OCI-LY1 (cell line): ENCODE data around the gene ZNF609.
A peak's percentile ranks its signal among the peaks of the same experiment; 100 is the strongest.

Experiments
- H2AFZ ChIP-seq: fragments of 200-600 bp; sonication (generic), shearing (Covaris generic); 2 replicates; pipeline ENCODE4 v1.6.0; 2014; ENCODE audit warnings: antibody characterized with exemption, mild to moderate bottlenecking, low read length
- H3F3A ChIP-seq: fragments of 200-600 bp; sonication (generic), shearing (Covaris generic); 2 replicates; pipeline ENCODE4 v1.6.0; 2014; ENCODE audit warnings: mild to moderate bottlenecking, antibody characterized with exemption, low read length, moderate library complexity; ENCODE audit not compliant: insufficient read depth
- H3K27ac ChIP-seq: fragments of 200-600 bp; sonication (generic); 2 replicates; pipeline ENCODE4 v1.5.1; 2014; ENCODE audit warnings: low read length, mixed run types, mild to moderate bottlenecking, low read depth; ENCODE audit not compliant: poor library complexity, severe bottlenecking
- H3K27me3 ChIP-seq: fragments of 200-600 bp; sonication (generic); 2 replicates; pipeline ENCODE4 v1.6.0; 2014; ENCODE audit warnings: antibody characterized with exemption, mild to moderate bottlenecking, low read length, moderate library complexity; ENCODE audit not compliant: insufficient read depth
- H3K36me3 ChIP-seq: fragments of 200-600 bp; sonication (generic); 2 replicates; pipeline ENCODE4 v1.6.1; 2014; ENCODE audit warnings: mild to moderate bottlenecking, antibody characterized with exemption, low read length, moderate library complexity, mixed read lengths; ENCODE audit not compliant: insufficient read depth
- H3K4me1 ChIP-seq: fragments of 200-600 bp; sonication (generic); 2 replicates; pipeline ENCODE4 v1.5.1; 2014; ENCODE audit warnings: mild to moderate bottlenecking, low read length, moderate library complexity; ENCODE audit not compliant: insufficient read depth, severe bottlenecking
- H3K4me2 ChIP-seq: fragments of 200-600 bp; sonication (generic), shearing (Covaris generic); 2 replicates; pipeline ENCODE4 v1.6.1; 2014; ENCODE audit warnings: low read length
- H3K4me3 ChIP-seq: fragments of 200-600 bp; sonication (generic); 2 replicates; pipeline ENCODE4 v1.5.1; 2014; ENCODE audit warnings: low read length, low read depth, mild to moderate bottlenecking, mixed read lengths; ENCODE audit not compliant: poor library complexity, severe bottlenecking
- H3K79me2 ChIP-seq: fragments of 200-600 bp; shearing (Covaris generic); 2 replicates; pipeline ENCODE4 v1.6.1; 2016; ENCODE audit warnings: mixed run types, low read length, mixed read lengths; ENCODE audit not compliant: insufficient read depth
- H3K9ac ChIP-seq: fragments of 200-600 bp; sonication (generic), shearing (Covaris generic); 2 replicates; pipeline ENCODE4 v1.6.1; 2014; ENCODE audit warnings: mild to moderate bottlenecking, low read length, mixed read lengths
- H3K9me2 ChIP-seq: fragments of 200-600 bp; sonication (generic), shearing (Covaris generic); 2 replicates; pipeline ENCODE4 v1.6.1; 2014; ENCODE audit warnings: low read depth, mild to moderate bottlenecking, low read length, mixed read lengths
- H3K9me3 ChIP-seq: fragments of 200-600 bp; shearing (Covaris generic); 2 replicates; pipeline ENCODE4 v1.6.1; 2014; ENCODE audit warnings: low read length, mixed read lengths
- H4K20me1 ChIP-seq: fragments of 200-600 bp; sonication (generic), shearing (Covaris generic); 2 replicates; pipeline ENCODE4 v1.6.0; 2016; ENCODE audit warnings: mild to moderate bottlenecking, low read length; ENCODE audit not compliant: insufficient read depth
- EZH2 ChIP-seq: fragments of 200-600 bp; sonication (generic), shearing (Covaris generic); IDR thresholded peaks from 2 replicates; pipeline ENCODE4 v1.8.0; 2017; ENCODE audit warnings: borderline replicate concordance, mixed run types, mild to moderate bottlenecking, antibody characterized with exemption, low read length, moderate library complexity, mixed read lengths
- TF ChIP-seq, protein P1 (sequence below): fragments of 200-600 bp; sonication (generic), shearing (Covaris generic); IDR thresholded peaks from 2 replicates; pipeline ENCODE4 v1.5.1; 2017; ENCODE audit warnings: mild to moderate bottlenecking, antibody characterized with exemption, low read length, moderate library complexity, mixed read lengths

The ZNF609 gene

DNA sequence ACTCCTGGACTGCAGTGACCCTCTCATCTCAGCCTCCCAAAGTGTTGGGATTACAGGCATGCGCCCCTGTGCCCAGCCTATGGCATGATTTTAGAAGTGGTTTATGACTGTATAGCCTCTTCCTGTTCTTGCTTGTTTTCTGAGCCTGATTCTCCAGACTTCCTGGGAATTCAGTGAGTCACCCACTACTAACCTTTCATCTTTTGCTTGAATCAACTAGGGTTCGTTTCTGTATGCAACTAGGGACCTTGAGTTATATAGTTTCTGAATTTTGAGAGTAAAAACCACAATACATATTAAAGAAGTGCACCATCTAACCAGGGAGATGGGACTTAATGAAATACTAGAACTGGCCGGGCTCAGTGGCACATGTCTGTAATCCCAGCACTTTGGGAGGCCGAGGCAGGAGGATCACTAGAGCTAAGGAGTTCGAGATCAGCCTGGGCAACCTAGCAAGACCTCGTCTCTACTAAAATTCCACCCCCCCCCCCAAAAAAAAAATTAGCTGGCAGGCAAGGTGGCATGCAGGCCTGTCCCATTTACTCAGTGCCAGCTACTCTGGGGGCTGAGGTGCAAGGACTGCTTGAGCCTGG lies 76.0 kb downstream of the ZNF609 start:
- H3K79me2 ChIP-seq = peaks cover 49% of the 10 kb centered on the region
- H3K9ac ChIP-seq = no peak overlapping the region

DNA sequence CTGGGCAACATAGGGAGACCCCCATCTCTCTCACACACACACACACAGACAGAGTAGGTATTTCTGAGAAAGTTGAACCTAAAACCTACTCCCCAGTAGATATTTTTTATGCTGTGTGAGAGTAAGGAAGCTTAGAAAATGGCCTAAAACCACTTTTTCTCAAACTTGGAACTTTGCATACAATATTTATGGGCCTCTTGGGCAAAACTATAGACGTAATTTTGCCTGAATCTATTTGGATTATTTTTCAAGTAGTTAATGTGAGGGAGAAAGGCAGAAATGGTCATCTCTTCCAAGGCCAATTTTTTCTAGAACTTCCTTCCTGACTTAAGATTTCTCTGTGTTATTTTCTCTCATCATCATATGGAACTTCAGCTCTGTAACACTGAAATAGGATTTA lies 81.7 kb downstream of the ZNF609 start:
- TF ChIP-seq, protein P1, sequence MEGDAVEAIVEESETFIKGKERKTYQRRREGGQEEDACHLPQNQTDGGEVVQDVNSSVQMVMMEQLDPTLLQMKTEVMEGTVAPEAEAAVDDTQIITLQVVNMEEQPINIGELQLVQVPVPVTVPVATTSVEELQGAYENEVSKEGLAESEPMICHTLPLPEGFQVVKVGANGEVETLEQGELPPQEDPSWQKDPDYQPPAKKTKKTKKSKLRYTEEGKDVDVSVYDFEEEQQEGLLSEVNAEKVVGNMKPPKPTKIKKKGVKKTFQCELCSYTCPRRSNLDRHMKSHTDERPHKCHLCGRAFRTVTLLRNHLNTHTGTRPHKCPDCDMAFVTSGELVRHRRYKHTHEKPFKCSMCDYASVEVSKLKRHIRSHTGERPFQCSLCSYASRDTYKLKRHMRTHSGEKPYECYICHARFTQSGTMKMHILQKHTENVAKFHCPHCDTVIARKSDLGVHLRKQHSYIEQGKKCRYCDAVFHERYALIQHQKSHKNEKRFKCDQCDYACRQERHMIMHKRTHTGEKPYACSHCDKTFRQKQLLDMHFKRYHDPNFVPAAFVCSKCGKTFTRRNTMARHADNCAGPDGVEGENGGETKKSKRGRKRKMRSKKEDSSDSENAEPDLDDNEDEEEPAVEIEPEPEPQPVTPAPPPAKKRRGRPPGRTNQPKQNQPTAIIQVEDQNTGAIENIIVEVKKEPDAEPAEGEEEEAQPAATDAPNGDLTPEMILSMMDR = no peak
- TF ChIP-seq EZH2 = no peak
- Histone ChIP-seq H3K4me1 (peaks cover 16% of the 10 kb centered on the region), H2AFZ (no peak overlapping the region), H3K27ac (peak overlapping the region; percentile 58), H3K36me3 (peaks cover 4% of the 10 kb centered on the region), H3K27me3 (no peaks in the 10 kb centered on the region), H3K9me2 (no peaks in the 10 kb centered on the region), H3K9ac (no peak overlapping the region), H3K79me2 (peaks cover 8% of the 10 kb centered on the region), H3K4me2 (no peak overlapping the region), H3K4me3 (no peak overlapping the region), H3F3A (peaks cover 5% of the 10 kb centered on the region; the same call in 1 of the 2 replicates), H4K20me1 (no peaks in the 10 kb centered on the region), H3K9me3 (no peaks in the 10 kb centered on the region)

More for the DNA sequence above, 76.0 kb downstream of the ZNF609 start:
- Histone ChIP-seq H3K9me3 (no peaks in the 10 kb centered on the region), H3K4me3 (no peak overlapping the region), H3K4me2 (no peak overlapping the region), H3K9me2 (no peaks in the 10 kb centered on the region), H2AFZ (no peak overlapping the region), H4K20me1 (no peaks in the 10 kb centered on the region), H3K27me3 (no peaks in the 10 kb centered on the region), H3K4me1 (peaks cover 39% of the 10 kb centered on the region), H3K36me3 (no peaks in the 10 kb centered on the region), H3F3A (no peaks in the 10 kb centered on the region), H3K27ac (peak overlapping the region; percentile 7)
- TF ChIP-seq, protein P1 = no peak
- TF ChIP-seq EZH2 = no peak

DNA sequence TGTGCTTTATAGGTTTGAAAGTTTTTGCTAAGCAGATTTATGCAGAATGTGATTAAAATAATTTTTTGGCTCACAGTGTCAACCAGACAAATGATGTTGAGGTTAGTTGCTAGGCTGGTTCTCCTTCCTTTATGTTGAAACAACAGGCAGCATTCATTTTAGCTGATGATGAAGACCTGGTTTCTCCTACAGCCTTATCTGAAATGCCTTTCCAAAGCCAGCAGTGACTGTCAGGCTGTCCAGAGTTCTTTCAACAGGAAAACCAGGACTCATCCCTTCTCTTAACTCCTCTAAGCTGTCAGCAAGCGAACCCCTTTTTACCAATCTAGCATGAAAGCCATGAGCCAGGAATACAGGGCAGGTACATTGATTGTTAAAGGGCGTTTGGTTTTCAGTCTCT lies 84.1 kb downstream of the ZNF609 start:
- Histone ChIP-seq H3K9ac (no peak overlapping the region), H3F3A (peaks cover 5% of the 10 kb centered on the region; the same call in 1 of the 2 replicates), H3K4me3 (no peak overlapping the region), H3K36me3 (peaks cover 4% of the 10 kb centered on the region), H4K20me1 (no peaks in the 10 kb centered on the region), H3K27ac (no peak overlapping the region), H3K4me2 (no peak overlapping the region), H3K79me2 (peaks cover 23% of the 10 kb centered on the region), H3K27me3 (no peaks in the 10 kb centered on the region), H2AFZ (no peak overlapping the region), H3K4me1 (peaks cover 30% of the 10 kb centered on the region), H3K9me2 (no peaks in the 10 kb centered on the region), H3K9me3 (no peaks in the 10 kb centered on the region)
- TF ChIP-seq EZH2 = no peak
- TF ChIP-seq, protein P1 = no peak
